Measurements from ENCODE around the gene INSR.
A peak's percentile ranks its signal among the peaks of the same experiment; 100 is the strongest.

INSR gene

GRCh38 chr19:7200736-7201135 is 93.5 kb downstream of the INSR start:
- Histone ChIP-seq H3K36me3 (ENCODE audit: insufficient read depth, low read length) (no peaks in the 10 kb centered on the region), H3K9ac (ENCODE audit: low read depth, low read length) (no peak overlapping the region), H3K27me3 (ENCODE audit: insufficient read depth, low read length) (no peaks in the 10 kb centered on the region), H3K4me3 (ENCODE audit: low read length) (no peak overlapping the region), H3K9me3 (ENCODE audit: insufficient read depth, low read depth, low read length) (no peaks in the 10 kb centered on the region), H3K4me1 (ENCODE audit: insufficient read depth, low read length) (no peaks in the 10 kb centered on the region), H3K27ac (ENCODE audit: low read depth, low read length) (no peak overlapping the region)
- WGBS, result 93% methylated on average over 2 of the region's 4 CpGs

GRCh38 chr19:7199613-7200533 is 94.3 kb downstream of the INSR start:
- Histone ChIP-seq H3K36me3 (ENCODE audit: insufficient read depth, low read length) (no peaks in the 10 kb centered on the region), H3K9ac (ENCODE audit: low read depth, low read length) (no peak overlapping the region), H3K4me1 (ENCODE audit: insufficient read depth, low read length) (no peaks in the 10 kb centered on the region), H3K9me3 (ENCODE audit: insufficient read depth, low read depth, low read length) (no peaks in the 10 kb centered on the region), H3K4me3 (ENCODE audit: low read length) (no peak overlapping the region), H3K27ac (ENCODE audit: low read depth, low read length) (no peak overlapping the region), H3K27me3 (ENCODE audit: insufficient read depth, low read length) (no peaks in the 10 kb centered on the region)
- 64% methylated on average over 14 of the region's 14 CpGs for WGBS

- Histone ChIP-seq H3K36me3 (ENCODE audit: insufficient read depth, low read length) (no peaks in the 10 kb centered on the region), H3K4me1 (ENCODE audit: insufficient read depth, low read length) (no peaks in the 10 kb centered on the region), H3K9me3 (ENCODE audit: insufficient read depth, low read depth, low read length) (no peaks in the 10 kb centered on the region), H3K27ac (ENCODE audit: low read depth, low read length) (peak overlapping the region; percentile 84), H3K27me3 (ENCODE audit: insufficient read depth, low read length) (no peaks in the 10 kb centered on the region), H3K9ac (ENCODE audit: low read depth, low read length) (peak overlapping the region; percentile 85), H3K4me3 (ENCODE audit: low read length) (peak overlapping the region; percentile 81)
- 2% methylated on average over 71 of the region's 72 CpGs for WGBS
These were observed 96.2 kb downstream of the INSR start for GRCh38 chr19:7197760-7198696.

DNA sequence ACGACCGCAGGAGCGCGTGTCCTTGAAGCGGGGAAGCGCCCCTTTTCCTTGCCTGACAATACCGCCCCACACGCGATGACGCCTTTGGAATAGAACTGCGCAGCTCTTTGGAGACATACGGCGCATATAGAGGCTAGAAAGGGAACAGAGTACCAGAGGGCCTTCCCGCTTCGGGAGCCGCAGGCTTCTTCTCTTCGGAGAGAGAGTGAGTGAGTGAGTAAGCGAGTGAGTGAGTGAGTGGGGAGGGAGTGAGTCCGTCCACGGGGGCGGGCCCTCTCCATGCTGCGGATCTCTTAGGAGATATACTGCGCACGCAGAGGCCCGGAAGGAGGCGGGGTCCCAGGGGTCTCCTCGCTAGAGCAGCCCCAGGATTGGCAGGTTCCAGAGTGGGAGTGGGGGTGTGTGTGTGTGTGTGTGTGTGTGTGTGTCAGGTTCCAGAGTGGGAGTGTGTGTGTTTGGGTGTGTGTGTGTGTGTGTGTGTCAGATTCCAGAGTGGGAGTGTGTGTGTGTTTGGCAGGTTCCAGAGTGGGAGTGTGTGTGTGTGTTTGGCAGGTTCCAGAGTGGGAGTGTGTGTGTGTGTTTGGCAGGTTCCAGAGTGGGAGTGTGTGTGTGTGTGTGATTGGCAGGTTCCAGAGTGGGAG is 97.0 kb downstream of the INSR start:
- WGBS, result under 1% methylated on average over 27 of the region's 27 CpGs
- H3K9ac ChIP-seq (ENCODE audit: low read depth, low read length), result 0 out of 2 replicates have a peak overlapping the region, but pooled peaks have one; percentile 33
- H3K27ac ChIP-seq (ENCODE audit: low read depth, low read length), result no peak overlapping the region
- peak overlapping the region; percentile 81 for H3K4me3 ChIP-seq (ENCODE audit: low read length)
- H3K27me3 ChIP-seq (ENCODE audit: insufficient read depth, low read length), result no peaks in the 10 kb centered on the region
- H3K36me3 ChIP-seq (ENCODE audit: insufficient read depth, low read length), result no peaks in the 10 kb centered on the region
- no peaks in the 10 kb centered on the region for H3K9me3 ChIP-seq (ENCODE audit: insufficient read depth, low read depth, low read length)
- no peaks in the 10 kb centered on the region; the same call in 1 of the 2 replicates for H3K4me1 ChIP-seq (ENCODE audit: insufficient read depth, low read length)

GRCh38 chr19:7196763-7197118 is 97.5 kb downstream of the INSR start:
- H3K36me3 ChIP-seq (ENCODE audit: insufficient read depth, low read length), result no peaks in the 10 kb centered on the region
- 0 out of 2 replicates have a peak overlapping the region, but pooled peaks have one; percentile 33 for H3K9ac ChIP-seq (ENCODE audit: low read depth, low read length)
- H3K4me3 ChIP-seq (ENCODE audit: low read length), result peak overlapping the region; percentile 81
- H3K27me3 ChIP-seq (ENCODE audit: insufficient read depth, low read length), result no peaks in the 10 kb centered on the region
- H3K4me1 ChIP-seq (ENCODE audit: insufficient read depth, low read length), result no peaks in the 10 kb centered on the region; the same call in 1 of the 2 replicates
- H3K27ac ChIP-seq (ENCODE audit: low read depth, low read length), result no peak overlapping the region
- no peaks in the 10 kb centered on the region for H3K9me3 ChIP-seq (ENCODE audit: insufficient read depth, low read depth, low read length)
- WGBS, result 48% methylated on average over 6 of the region's 8 CpGs

GRCh38 chr19:7195046-7195445 is 99.2 kb downstream of the INSR start:
- no peaks in the 10 kb centered on the region for H3K9me3 ChIP-seq (ENCODE audit: insufficient read depth, low read depth, low read length)
- no peaks in the 10 kb centered on the region; the same call in 1 of the 2 replicates for H3K4me1 ChIP-seq (ENCODE audit: insufficient read depth, low read length)
- no peak overlapping the region for H3K4me3 ChIP-seq (ENCODE audit: low read length)
- H3K27ac ChIP-seq (ENCODE audit: low read depth, low read length), result no peak overlapping the region
- no peaks in the 10 kb centered on the region for H3K36me3 ChIP-seq (ENCODE audit: insufficient read depth, low read length)
- H3K9ac ChIP-seq (ENCODE audit: low read depth, low read length), result no peak overlapping the region
- H3K27me3 ChIP-seq (ENCODE audit: insufficient read depth, low read length), result no peaks in the 10 kb centered on the region
- 79% methylated on average over 4 of the region's 5 CpGs for WGBS

DNA sequence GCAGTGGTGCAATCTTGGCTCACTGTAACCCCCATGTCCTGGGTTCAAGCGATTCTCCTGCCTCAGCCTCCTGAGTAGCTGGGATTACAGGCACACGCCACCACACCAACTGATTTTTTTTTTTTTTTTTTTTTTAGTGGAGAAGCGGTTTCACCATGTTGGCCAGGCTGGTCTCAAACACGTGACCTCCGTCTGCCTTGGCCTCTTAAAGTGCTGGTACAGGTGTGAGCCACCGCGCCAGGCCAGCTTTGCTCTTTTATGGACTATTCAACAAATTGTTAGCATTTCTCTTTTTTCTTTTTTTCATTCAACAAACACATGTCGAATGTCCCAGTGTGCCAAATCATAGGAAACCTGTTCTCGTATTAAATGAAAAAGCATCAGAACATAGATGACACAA is 99.6 kb downstream of the INSR start:
- no peaks in the 10 kb centered on the region; the same call in 1 of the 2 replicates for H3K4me1 ChIP-seq (ENCODE audit: insufficient read depth, low read length)

GRCh38 chr19:7191946-7192691 is 102.1 kb downstream of the INSR start:
- Histone ChIP-seq H3K4me3 (ENCODE audit: low read length) (no peak overlapping the region), H3K36me3 (ENCODE audit: insufficient read depth, low read length) (no peaks in the 10 kb centered on the region), H3K9ac (ENCODE audit: low read depth, low read length) (no peak overlapping the region), H3K4me1 (ENCODE audit: insufficient read depth, low read length) (no peaks in the 10 kb centered on the region; the same call in 1 of the 2 replicates), H3K27ac (ENCODE audit: low read depth, low read length) (no peak overlapping the region), H3K9me3 (ENCODE audit: insufficient read depth, low read depth, low read length) (no peaks in the 10 kb centered on the region), H3K27me3 (ENCODE audit: insufficient read depth, low read length) (no peaks in the 10 kb centered on the region)
- 75% methylated on average over 7 of the region's 7 CpGs for WGBS

More for the DNA sequence above, 99.6 kb downstream of the INSR start:
- no peaks in the 10 kb centered on the region for H3K36me3 ChIP-seq (ENCODE audit: insufficient read depth, low read length)
- H3K9ac ChIP-seq (ENCODE audit: low read depth, low read length), result no peak overlapping the region
- no peaks in the 10 kb centered on the region for H3K27me3 ChIP-seq (ENCODE audit: insufficient read depth, low read length)
- no peak overlapping the region for H3K4me3 ChIP-seq (ENCODE audit: low read length)
- no peak overlapping the region for H3K27ac ChIP-seq (ENCODE audit: low read depth, low read length)
- H3K9me3 ChIP-seq (ENCODE audit: insufficient read depth, low read depth, low read length), result no peaks in the 10 kb centered on the region
- WGBS, result 92% methylated on average over 9 of the region's 9 CpGs

- H3K27ac ChIP-seq (ENCODE audit: low read depth, low read length), result no peak overlapping the region
- H3K36me3 ChIP-seq (ENCODE audit: insufficient read depth, low read length), result 0 out of 2 replicates have a peak, but pooled peaks cover 3% of the 10 kb centered on the region
- 92% methylated on average over 10 of the region's 12 CpGs for WGBS
- no peak overlapping the region for H3K9ac ChIP-seq (ENCODE audit: low read depth, low read length)
- no peak overlapping the region for H3K4me3 ChIP-seq (ENCODE audit: low read length)
- no peaks in the 10 kb centered on the region for H3K9me3 ChIP-seq (ENCODE audit: insufficient read depth, low read depth, low read length)
- H3K27me3 ChIP-seq (ENCODE audit: insufficient read depth, low read length), result no peaks in the 10 kb centered on the region
- H3K4me1 ChIP-seq (ENCODE audit: insufficient read depth, low read length), result no peaks in the 10 kb centered on the region; the same call in 1 of the 2 replicates
These were observed 105.2 kb downstream of the INSR start for GRCh38 chr19:7188698-7189629.

Measured in HUES64 (cell line).